Motor neuron (in vitro differentiated cells): ENCODE results near the gene TOR1AIP2. TPM values are rescaled to one million over a fixed set of nuclear protein-coding genes. Genes with fewer than 3 reads are reported as not detected.

Source experiments
- ATAC-seq, 8 experiments: fragments of 200-7000 bp; cut with Tn5 transposase; replicated peaks in 6 of 8; 2 replicates each; pipeline ENCODE4 v1.8.0; 2021; ENCODE audit warnings: mild to moderate bottlenecking in 8 of 8, moderate library complexity in 8 of 8
- H3K27ac ChIP-seq, 2 donors: fragments of 250-450 bp; sonication (Bioruptor Pico); 2 replicates each; pipeline ENCODE4 v1.9.0; 2021; ENCODE audit warnings: antibody characterized with exemption in 2 of 2, mild to moderate bottlenecking in 2 of 2, moderate library complexity in 1 of 2
- H3K4me1 ChIP-seq, 2 donors: fragments of 250-450 bp; sonication (Bioruptor Pico); replicated peaks in 1 of 2; 2 replicates each; pipeline ENCODE4 v1.6.1; 2021; ENCODE audit warnings: antibody characterized with exemption in 2 of 2, mild to moderate bottlenecking in 2 of 2, moderate library complexity in 1 of 2
- H3K4me3 ChIP-seq, 5 donors: fragments of 250-450 bp; sonication (Bioruptor Pico); 2 replicates each; pipeline ENCODE4 v1.9.0; 2021; ENCODE audit warnings: antibody characterized with exemption in 5 of 5, mild to moderate bottlenecking in 5 of 5, moderate library complexity in 4 of 5
- WGBS, 10 experiments: fragments of 450-650 bp; shearing (Covaris generic); methylation state at CpG; one replicate each; pipeline ENCODE4 v1.0.0; 2022; 5-methylcytosine and 5-hydroxymethylcytosine counted together
- in situ Hi-C, 9 experiments: fragments of 400-800 bp; cut with MboI; loops; one replicate each; pipeline ENCODE4 v1.15.0; 2021; ENCODE audit warnings: low sequenced_read_pairs in 9 of 9, low pct_unique_long_range_greater_than_20kb in 2 of 9; ENCODE audit not compliant: unreplicated experiment in 9 of 9
- total RNA-seq, 8 experiments: library from RNA; unstranded; fragments of 300-600 nt; gene quantifications; 2 replicates each; pipeline versions ENCODE4 v1.2.3 to v1.2.4, GENCODE V29; 2022

TOR1AIP2 gene
- total RNA-seq, 8 experiments from 2014 or later: 37.3 to 88.3 (median 66.4) TPM

DNA sequence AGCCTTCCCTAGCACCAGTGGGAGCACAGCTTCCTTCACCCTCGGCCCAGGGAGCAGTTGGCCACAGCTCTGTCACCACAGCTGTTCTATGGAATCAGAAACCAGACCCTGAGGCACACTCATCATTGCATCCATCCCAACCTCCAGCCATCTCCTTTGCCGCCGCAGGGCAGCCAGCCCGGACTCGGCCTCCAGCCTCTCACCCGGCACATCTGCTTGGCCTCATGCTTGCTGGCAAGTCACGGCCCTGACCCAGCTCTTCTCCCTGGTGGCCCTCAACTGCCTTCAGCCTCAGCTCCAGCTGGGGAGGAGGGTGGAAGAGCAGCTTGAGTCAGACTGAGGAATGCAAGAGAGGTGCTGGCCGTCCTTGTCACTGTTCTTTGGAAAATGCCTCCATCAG is 59.8 kb downstream of the TOR1AIP2 start:
- Histone ChIP-seq H3K27ac (no peak overlapping the region), H3K4me1 (peaks cover 19 to 28% of the 10 kb centered on the region in 2 donors), H3K4me3 (no peak overlapping the region)
- WGBS, 10 experiments: 0 to 95% (median 85%) methylated on average over 1 to 8 of the region's 8 CpGs; no CpG with 5 or more reads in 4 of the 10 experiments
- ATAC-seq: peak in 1 of 8 experiments; percentile 3
- in situ Hi-C loops: loop anchor here in 5 of 9 experiments (10.0 to 25.0 kb wide), 2 partner anchors 105 to 113 kb away; no protein-coding TSS in a partner anchor

DNA sequence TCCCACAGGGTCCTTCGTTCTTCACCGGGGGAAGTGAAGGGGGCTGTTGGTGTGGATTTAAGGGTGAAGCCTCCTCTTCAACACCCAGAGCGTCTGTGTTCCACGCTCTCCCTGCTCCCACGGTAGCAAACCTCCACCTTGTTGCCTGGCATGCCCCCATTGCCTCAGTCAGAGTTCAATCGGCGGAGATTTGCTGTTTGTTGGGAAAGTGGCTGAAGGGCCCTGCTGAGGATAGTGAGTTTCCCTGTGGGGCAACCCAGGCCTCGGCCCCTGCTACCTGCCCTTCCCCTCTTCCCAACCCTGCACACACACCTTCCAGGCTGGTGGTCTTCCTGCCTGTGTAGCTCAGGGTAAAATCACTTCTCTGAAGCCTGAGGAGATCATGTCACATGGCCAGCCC is 60.5 kb downstream of the TOR1AIP2 start:
- ATAC-seq: no peak
- in situ Hi-C loops: loop anchor here in 5 of 9 experiments (10.0 to 25.0 kb wide), 2 partner anchors 105 to 112 kb away; no protein-coding TSS in a partner anchor
- Histone ChIP-seq H3K4me1 (peaks cover 19 to 28% of the 10 kb centered on the region in 2 donors), H3K27ac (no peak overlapping the region), H3K4me3 (no peak overlapping the region)
- WGBS, 10 experiments: 60 to 100% (median 98%) methylated on average over 1 to 8 of the region's 8 CpGs; no CpG with 5 or more reads in 3 of the 10 experiments

DNA sequence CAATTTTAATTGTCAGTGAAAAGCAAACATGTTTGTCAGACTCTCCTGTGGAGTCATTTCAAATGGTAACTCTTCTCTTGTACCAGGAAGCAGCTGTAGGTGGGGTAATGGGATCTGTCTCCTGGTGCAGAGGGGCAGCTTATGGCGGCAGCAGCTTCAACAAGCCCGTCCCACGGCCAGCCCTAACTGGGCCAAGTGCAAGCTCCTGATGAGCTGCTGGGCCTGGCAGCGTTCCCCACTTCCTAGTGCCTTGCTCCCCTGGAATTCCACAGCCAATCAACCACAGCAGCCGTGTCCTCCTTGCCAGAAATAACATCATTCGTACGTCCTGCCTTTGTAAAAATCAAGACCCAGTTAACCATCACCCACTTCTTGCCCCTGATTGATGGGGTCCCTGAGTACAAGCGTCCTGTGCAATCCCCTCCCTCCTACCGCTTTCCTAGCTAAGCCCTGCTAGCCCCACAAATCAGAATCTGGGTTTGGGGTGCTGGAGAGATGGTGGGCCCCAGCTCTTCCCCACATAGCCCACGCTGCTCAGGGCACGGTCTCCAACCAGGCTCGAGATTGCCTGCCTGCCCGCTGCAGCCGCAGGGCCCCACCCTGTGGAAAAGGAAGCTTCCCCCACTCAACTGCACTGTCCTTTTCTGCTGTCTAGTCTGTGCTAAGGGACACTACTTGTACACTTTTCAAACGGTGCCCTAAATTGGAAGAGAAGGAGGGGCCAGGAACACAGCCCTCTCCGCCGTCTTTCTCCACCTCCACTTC is 61.2 kb downstream of the TOR1AIP2 start:
- peaks cover 19 to 28% of the 10 kb centered on the region in 2 donors for H3K4me1 ChIP-seq
- in situ Hi-C loops: loop anchor here in 5 of 9 experiments (10.0 to 25.0 kb wide), 2 partner anchors 104 to 112 kb away; no protein-coding TSS in a partner anchor
- H3K4me3 ChIP-seq: peak overlapping the region in 1 of 5 donors; percentile 34
- 70 to 100% (median 85%) methylated on average over 1 to 11 of the region's 17 CpGs; no CpG with 5 or more reads in 1 of the 10 experiments for WGBS, 10 experiments
- H3K27ac ChIP-seq: peak overlapping the region; percentile 17 to 68
- no peak for ATAC-seq

DNA sequence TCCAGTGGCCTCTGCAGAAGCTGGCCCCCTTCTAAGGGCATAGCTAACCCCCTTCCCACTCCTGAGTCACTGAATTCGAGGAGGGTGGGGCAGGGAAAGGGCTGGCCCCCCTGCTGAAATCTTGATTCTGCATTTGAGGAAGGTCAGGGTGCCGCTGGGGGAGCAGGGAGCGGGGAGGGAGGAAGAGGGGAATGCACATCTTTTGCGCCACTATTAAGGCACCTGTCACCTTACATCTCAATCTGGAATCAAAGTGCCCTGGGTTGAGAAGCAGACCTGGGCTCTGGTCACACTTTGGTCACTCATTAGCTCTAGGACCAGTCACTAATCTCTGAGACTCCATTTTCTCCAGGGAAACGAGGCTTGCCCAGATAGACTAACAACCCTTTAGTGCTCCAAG is 62.0 kb downstream of the TOR1AIP2 start:
- WGBS, 10 experiments: 0 to 100% (median 56%) methylated on average over 1 to 4 of the region's 5 CpGs; no CpG with 5 or more reads in 6 of the 10 experiments
- in situ Hi-C loops: loop anchor here in 5 of 9 experiments (10.0 to 25.0 kb wide), 2 partner anchors 103 to 111 kb away; no protein-coding TSS in a partner anchor
- Histone ChIP-seq H3K4me3 (peak overlapping the region; percentile 34 to 44 (median 40)), H3K4me1 (peaks cover 19 to 28% of the 10 kb centered on the region in 2 donors), H3K27ac (peak overlapping the region; percentile 15 to 68)
- no peak for ATAC-seq

DNA sequence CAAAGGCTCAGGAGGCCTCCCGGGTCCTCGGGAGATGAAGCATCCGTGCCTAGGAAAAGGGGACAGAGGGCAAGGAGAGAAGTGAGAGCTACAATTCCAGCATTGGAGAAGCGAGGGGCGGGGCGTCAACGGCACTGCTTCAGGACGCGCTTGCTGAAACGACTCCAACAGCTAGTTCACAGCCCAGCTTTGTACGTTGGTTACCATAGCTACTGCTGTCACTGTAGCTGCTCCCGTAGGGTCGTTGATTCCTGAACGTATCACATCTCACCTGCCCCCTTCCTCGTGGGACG is 63.1 kb downstream of the TOR1AIP2 start:
- peak overlapping the region; percentile 6 to 46 for H3K27ac ChIP-seq
- H3K4me1 ChIP-seq: peaks cover 25 to 30% of the 10 kb centered on the region in 2 donors
- ATAC-seq: peak; percentile 60 to 71 (median 65)
- 0 to 9% (median 0%) methylated on average over 1 to 14 of the region's 16 CpGs; no CpG with 5 or more reads in 5 of the 10 experiments for WGBS, 10 experiments
- in situ Hi-C loops: loop anchor here in 6 of 9 experiments (5.0 to 25.0 kb wide), 3 partner anchors 102 to 110 kb away; no protein-coding TSS in a partner anchor
- H3K4me3 ChIP-seq: peak overlapping the region; percentile 34 to 44 (median 40)

DNA sequence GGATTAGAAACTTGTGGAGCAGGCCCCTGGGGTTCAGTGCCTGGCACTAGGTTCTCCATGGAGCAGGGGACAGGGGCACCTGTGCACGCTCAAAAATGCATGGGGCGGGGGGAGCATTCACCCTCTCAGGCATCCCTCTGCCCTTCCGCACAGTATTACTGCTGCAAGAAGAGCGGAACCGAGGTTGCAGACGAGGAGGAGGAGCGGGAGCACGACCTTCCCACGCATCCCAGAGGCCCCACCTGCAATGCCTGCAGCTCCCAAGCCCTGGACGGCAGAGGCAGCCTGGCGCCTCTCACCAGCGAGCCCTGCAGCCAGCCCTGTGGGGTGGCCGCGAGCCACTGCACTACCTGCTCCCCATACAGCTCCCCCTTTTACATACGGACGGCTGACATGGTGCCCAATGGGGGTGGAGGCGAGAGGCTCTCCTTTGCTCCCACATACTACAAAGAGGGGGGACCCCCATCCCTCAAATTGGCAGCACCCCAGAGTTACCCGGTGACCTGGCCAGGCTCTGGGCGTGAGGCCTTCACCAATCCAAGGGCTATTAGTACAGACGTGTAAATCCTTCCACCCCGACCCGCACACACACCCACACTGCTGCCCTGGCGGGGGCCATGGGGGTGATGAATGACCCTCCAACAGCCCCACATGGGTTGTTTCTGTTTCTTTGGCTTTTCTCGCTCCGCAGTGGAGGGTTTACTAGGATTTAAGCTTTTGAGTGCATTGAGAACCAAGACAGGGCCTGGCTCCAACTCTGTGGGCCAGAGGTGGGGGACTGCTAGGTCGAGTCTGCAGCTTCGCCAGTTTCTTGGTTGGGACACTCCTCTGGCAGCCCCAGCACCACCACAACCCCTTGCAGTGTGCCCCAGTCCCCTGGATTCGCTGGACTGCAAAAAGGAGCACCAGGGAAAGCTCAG is 63.7 kb downstream of the TOR1AIP2 start:
- 0 to 100% (median 64%) methylated on average over 1 to 12 of the region's 28 CpGs; no CpG with 5 or more reads in 4 of the 10 experiments for WGBS, 10 experiments
- Histone ChIP-seq H3K4me1 (peaks cover 25 to 30% of the 10 kb centered on the region in 2 donors), H3K4me3 (peak overlapping the region; percentile 34 to 44 (median 40)), H3K27ac (peak overlapping the region; percentile 6 to 46)
- in situ Hi-C loops: loop anchor here in 6 of 9 experiments (5.0 to 25.0 kb wide), 3 partner anchors 102 to 109 kb away; no protein-coding TSS in a partner anchor
- no peak for ATAC-seq

DNA sequence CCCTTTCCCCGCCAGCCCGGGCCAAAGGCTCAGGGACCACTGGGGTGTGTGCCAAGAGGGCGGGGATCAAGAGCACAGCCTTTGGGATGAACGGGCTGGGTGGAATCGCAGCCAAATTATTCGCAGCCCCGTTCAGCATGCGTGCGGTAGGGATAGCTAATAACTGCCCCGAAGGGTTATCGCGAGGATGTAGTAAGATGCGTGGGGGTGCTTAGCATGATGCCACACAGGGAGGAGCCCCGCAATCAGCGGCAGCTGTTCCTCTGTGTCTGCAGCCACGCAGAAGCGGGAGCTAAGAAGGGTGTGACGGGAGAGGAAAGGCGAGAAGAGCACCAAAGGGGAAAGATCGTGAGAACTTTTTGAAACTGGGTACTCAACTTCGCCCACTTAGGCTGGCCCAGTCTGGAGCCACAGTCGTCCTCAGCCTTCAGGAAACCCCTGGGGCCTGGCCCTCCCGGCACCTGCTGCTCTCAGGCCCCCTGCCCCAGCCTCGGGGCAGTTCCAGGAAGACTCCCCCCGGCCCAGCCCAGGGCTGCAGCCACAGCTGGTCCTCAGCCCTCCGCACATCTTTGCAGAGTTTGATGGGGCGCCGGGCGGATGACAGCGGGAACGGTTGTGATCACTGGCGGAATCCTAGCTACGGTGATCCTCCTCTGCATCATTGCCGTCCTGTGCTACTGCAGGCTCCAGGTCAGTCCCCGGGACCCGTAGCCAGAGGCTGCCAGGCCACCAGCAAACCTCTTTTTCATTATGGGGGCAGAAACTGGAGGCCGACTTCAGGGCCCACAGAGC is 64.9 kb downstream of the TOR1AIP2 start:
- Histone ChIP-seq H3K4me1 (peaks cover 25 to 30% of the 10 kb centered on the region in 2 donors), H3K4me3 (no peak overlapping the region), H3K27ac (no peak overlapping the region)
- WGBS, 10 experiments: 33 to 91% (median 84%) methylated on average over 1 to 24 of the region's 37 CpGs; no CpG with 5 or more reads in 3 of the 10 experiments
- in situ Hi-C loops: loop anchor here in 6 of 9 experiments (5.0 to 25.0 kb wide), 3 partner anchors 100 to 108 kb away; no protein-coding TSS in a partner anchor
- ATAC-seq: no peak

DNA sequence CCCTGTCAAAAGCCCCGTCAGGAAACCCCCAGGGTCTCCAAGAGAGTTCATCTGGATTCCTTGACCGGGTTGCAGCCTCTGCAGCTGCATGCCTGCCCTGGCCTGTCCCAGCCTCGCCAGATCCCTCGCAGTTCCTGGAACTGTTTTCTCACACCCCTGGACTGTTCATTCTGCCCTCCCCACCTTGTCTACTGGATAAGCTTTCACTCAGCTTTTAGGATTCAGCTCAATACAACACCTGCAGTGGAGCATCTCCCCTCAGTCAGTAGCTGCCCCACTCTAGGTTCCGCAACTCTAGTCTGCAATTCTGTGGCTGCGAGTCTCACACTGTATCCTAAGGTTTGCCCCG is 67.3 kb downstream of the TOR1AIP2 start:
- in situ Hi-C loops: loop anchor here in 6 of 9 experiments (5.0 to 25.0 kb wide), 3 partner anchors 98 to 106 kb away; no protein-coding TSS in a partner anchor
- no peak overlapping the region for H3K27ac ChIP-seq
- 0 to 100% (median 86%) methylated on average over 1 to 7 of the region's 7 CpGs; no CpG with 5 or more reads in 1 of the 10 experiments for WGBS, 10 experiments
- H3K4me3 ChIP-seq: no peak overlapping the region
- H3K4me1 ChIP-seq: peaks cover 28% of the 10 kb centered on the region in 2 donors
- ATAC-seq: no peak

DNA sequence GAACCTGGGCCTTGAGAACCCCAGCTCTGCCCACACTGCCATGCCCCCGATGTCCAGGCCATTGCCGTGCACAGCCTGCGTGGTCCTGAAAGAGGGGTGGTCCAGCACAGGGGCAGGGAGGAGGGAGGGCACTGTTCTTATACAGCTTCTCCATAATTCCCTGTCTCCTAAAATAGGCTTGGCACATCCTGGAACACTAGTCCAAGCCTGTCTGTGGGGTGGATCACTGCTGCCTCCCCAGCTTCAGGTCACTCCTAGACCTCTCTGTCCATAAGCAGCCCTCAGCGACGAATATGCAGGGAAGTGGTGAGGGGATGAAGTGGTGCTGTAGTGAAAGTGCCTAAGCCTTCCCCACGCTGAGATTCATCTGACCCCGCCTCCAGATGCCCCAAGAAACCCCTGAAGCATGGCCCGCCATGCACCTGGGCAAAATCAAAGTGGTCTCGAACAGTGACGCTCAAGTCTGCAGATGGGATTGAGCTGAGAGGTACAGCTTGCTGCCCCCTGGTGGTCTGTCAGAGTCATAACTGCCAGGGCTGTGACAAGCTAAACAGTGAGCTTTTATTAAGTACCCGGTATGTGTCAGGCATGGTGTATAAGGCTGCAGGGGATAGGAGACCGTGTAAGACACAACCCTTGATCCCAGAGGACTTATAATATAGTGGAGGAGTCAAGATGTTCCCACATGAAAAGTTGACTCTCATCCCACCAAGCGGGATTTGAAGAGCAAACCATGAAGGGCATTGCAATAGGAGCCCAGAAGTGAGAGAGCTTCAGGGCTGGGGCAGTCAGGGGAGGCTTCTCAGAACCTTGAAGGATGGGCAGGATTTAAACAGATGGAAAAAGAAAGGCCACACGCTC is 67.9 kb downstream of the TOR1AIP2 start:
- ATAC-seq: peak; percentile 43 to 67 (median 54)
- Histone ChIP-seq H3K4me3 (no peak overlapping the region), H3K4me1 (peaks cover 28% of the 10 kb centered on the region in 2 donors), H3K27ac (no peak overlapping the region)
- 0 to 62% (median 21%) methylated on average over 1 to 7 of the region's 14 CpGs; no CpG with 5 or more reads in 2 of the 10 experiments for WGBS, 10 experiments
- in situ Hi-C loops: loop anchor here in 8 of 9 experiments (5.0 to 25.0 kb wide), 4 partner anchors 95 to 105 kb away; no protein-coding TSS in a partner anchor

DNA sequence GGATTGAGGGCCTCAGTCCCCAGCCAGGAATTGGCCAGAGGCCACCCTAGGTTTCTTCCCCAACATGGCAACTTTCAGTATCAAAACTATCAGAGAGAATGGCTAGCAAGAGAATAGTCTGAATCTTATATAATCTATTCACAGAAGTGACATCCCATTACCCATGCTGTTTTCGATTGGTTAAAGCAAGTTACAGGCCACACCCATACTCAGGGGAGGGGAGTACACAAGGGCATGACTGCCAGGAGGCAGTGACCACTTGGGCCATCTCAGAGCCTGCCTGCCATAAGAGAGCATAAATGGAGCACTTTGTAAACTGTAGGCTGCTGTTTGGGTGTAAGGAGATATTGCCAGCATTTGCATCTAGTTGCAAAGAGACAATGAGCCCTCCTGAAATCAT is 69.1 kb downstream of the TOR1AIP2 start:
- in situ Hi-C loops: loop anchor here in 6 of 9 experiments (5.0 to 25.0 kb wide), 3 partner anchors 94 to 101 kb away; no protein-coding TSS in a partner anchor

More for the DNA sequence above, 69.1 kb downstream of the TOR1AIP2 start:
- no peak overlapping the region for H3K4me3 ChIP-seq
- WGBS, 10 experiments: 0 to 83% (median 71%) methylated on average over 1 of the region's 1 CpG; no CpG with 5 or more reads in 6 of the 10 experiments
- ATAC-seq: peak in 3 of 8 experiments; percentile 22 to 57 (median 40)
- H3K27ac ChIP-seq: no peak overlapping the region
- H3K4me1 ChIP-seq: peaks cover 17 to 18% of the 10 kb centered on the region in 2 donors
